Measurements from ENCODE around the gene TVP23A. TPM values are rescaled to one million over a fixed set of nuclear protein-coding genes. Genes with fewer than 3 reads are reported as not detected.
A peak's percentile ranks its signal among the peaks of the same experiment; 100 is the strongest.

Gene TVP23A
- total RNA-seq, 1 donor, result not detected

- H3K4me2 ChIP-seq (ENCODE audit: insufficient read depth, low read length), result no peak overlapping the region
- H3K36me3 ChIP-seq (ENCODE audit: insufficient read depth, low read length), result peaks cover 16% of the 10 kb centered on the region
- no peak overlapping the region for H3K4me3 ChIP-seq (ENCODE audit: insufficient read depth, low read length)
- no peak for DNase-seq (ENCODE audit: insufficient read length, low spot score, missing footprints)
- H4K20me1 ChIP-seq (ENCODE audit: insufficient read depth, low read length), result no peaks in the 10 kb centered on the region
- H3K4me1 ChIP-seq (ENCODE audit: insufficient read depth, low read length), result peaks cover 18% of the 10 kb centered on the region
- H2AFZ ChIP-seq (ENCODE audit: low read length), result no peak overlapping the region
- TF ChIP-seq, protein P1, sequence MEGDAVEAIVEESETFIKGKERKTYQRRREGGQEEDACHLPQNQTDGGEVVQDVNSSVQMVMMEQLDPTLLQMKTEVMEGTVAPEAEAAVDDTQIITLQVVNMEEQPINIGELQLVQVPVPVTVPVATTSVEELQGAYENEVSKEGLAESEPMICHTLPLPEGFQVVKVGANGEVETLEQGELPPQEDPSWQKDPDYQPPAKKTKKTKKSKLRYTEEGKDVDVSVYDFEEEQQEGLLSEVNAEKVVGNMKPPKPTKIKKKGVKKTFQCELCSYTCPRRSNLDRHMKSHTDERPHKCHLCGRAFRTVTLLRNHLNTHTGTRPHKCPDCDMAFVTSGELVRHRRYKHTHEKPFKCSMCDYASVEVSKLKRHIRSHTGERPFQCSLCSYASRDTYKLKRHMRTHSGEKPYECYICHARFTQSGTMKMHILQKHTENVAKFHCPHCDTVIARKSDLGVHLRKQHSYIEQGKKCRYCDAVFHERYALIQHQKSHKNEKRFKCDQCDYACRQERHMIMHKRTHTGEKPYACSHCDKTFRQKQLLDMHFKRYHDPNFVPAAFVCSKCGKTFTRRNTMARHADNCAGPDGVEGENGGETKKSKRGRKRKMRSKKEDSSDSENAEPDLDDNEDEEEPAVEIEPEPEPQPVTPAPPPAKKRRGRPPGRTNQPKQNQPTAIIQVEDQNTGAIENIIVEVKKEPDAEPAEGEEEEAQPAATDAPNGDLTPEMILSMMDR (IDR thresholded peaks at IDR 0.05; ENCODE audit: extremely low read depth, low read depth, low read length), result no peak
- no peaks in the 10 kb centered on the region for H3K79me2 ChIP-seq (ENCODE audit: insufficient read depth, low read length)
- no peaks in the 10 kb centered on the region for H3K27me3 ChIP-seq (ENCODE audit: insufficient read depth, low read length)
- H3K9me3 ChIP-seq (ENCODE audit: low read depth, low read length), result no peaks in the 10 kb centered on the region
- no peak overlapping the region for H3K27ac ChIP-seq (ENCODE audit: low read depth, low read length)
Measured at GRCh38 chr16:10750793-10751192, 67.8 kb downstream of the TVP23A start.

DNA sequence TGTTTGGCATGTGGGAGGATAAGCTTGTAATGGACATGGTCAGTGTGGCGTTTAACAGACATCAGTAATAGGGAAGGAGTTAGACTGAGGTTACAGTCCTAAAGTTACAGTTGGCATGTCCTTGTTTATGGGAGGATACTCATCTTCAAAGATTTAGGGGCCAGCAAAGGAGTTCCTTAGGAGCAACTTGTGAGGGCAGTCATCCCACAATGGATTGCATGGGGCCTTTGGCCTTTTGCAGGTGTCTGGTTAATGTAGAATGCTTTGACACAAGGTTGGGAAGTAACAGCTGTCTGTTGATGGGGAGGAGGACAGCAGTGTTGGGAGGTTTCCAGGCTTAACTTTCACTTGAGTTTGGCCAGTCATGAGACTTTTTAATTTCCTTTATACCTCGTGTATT is 72.8 kb downstream of the TVP23A start:
- H3K27ac ChIP-seq (ENCODE audit: low read depth, low read length), result no peak overlapping the region
- H3K4me3 ChIP-seq (ENCODE audit: insufficient read depth, low read length), result no peak overlapping the region
- no peak overlapping the region for H2AFZ ChIP-seq (ENCODE audit: low read length)
- H3K9me3 ChIP-seq (ENCODE audit: low read depth, low read length), result no peaks in the 10 kb centered on the region
- DNase-seq (ENCODE audit: insufficient read length, low spot score, missing footprints), result no peak
- H3K36me3 ChIP-seq (ENCODE audit: insufficient read depth, low read length), result peaks cover 14% of the 10 kb centered on the region
- peaks cover 20% of the 10 kb centered on the region for H3K4me1 ChIP-seq (ENCODE audit: insufficient read depth, low read length)
- no peaks in the 10 kb centered on the region for H4K20me1 ChIP-seq (ENCODE audit: insufficient read depth, low read length)
- peaks cover 2% of the 10 kb centered on the region for H3K79me2 ChIP-seq (ENCODE audit: insufficient read depth, low read length)
- H3K4me2 ChIP-seq (ENCODE audit: insufficient read depth, low read length), result no peak overlapping the region
- TF ChIP-seq, protein P1 (IDR thresholded peaks at IDR 0.05; ENCODE audit: extremely low read depth, low read depth, low read length), result no peak
- no peaks in the 10 kb centered on the region for H3K27me3 ChIP-seq (ENCODE audit: insufficient read depth, low read length)

DNA sequence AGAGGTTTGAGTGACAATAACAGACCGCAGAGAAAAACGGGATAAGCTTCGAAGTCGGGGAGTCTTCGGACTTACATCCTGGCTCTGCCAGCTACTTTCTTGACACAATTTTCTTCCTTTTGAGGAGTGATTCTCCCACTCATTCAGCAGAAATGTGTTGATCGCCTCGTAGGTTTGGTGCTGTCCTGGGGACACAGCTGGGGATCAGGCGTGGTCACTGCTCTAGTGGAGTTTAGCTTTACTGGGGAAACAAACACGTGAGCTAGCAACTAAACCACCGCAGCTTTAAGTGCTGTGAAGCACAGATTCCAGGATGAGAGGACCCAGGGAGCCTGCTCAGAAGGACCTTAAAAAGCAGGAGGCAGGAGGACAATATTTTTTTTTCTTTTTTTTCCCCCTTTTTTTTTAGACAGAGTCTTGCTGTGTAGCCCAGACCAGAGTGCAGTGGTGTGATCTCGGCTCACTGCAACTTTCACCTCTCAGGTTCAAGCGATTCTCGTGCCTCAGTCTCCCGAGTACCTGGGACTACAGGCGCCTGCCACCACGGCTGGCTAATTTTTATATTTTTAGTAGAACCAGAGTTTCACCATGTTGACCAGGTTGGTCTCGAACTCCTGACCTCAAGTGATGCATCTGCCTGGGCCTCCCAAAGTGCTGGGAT is 74.1 kb downstream of the TVP23A start:
- TF ChIP-seq, protein P1 (IDR thresholded peaks at IDR 0.05; ENCODE audit: extremely low read depth, low read depth, low read length), result no peak
- H3K27ac ChIP-seq (ENCODE audit: low read depth, low read length), result peak overlapping the region; percentile 90
- H3K4me1 ChIP-seq (ENCODE audit: insufficient read depth, low read length), result peaks cover 17% of the 10 kb centered on the region
- peak overlapping the region; percentile 97 for H2AFZ ChIP-seq (ENCODE audit: low read length)
- H3K9me3 ChIP-seq (ENCODE audit: low read depth, low read length), result no peaks in the 10 kb centered on the region
- H4K20me1 ChIP-seq (ENCODE audit: insufficient read depth, low read length), result no peaks in the 10 kb centered on the region
- peak overlapping the region; percentile 98 for H3K4me2 ChIP-seq (ENCODE audit: insufficient read depth, low read length)
- H3K36me3 ChIP-seq (ENCODE audit: insufficient read depth, low read length), result peaks cover 12% of the 10 kb centered on the region
- DNase-seq (ENCODE audit: insufficient read length, low spot score, missing footprints), result peak; percentile 69
- peak overlapping the region; percentile 76 for H3K4me3 ChIP-seq (ENCODE audit: insufficient read depth, low read length)
- no peaks in the 10 kb centered on the region for H3K27me3 ChIP-seq (ENCODE audit: insufficient read depth, low read length)
- peaks cover 2% of the 10 kb centered on the region for H3K79me2 ChIP-seq (ENCODE audit: insufficient read depth, low read length)

GRCh38 chr16:10743610-10744369 is 74.8 kb downstream of the TVP23A start, which contains the start of gene NUBP1:
NUBP1 (plus strand) TSS chr16:10743842; CDS start chr16:10743864, 22 bp downstream.
- Histone ChIP-seq H3K4me3 (ENCODE audit: insufficient read depth, low read length) (peak within 1 kb of the TSS; percentile 76), H3K27me3 (ENCODE audit: insufficient read depth, low read length) (no peaks in the 10 kb centered on the region), H3K9me3 (ENCODE audit: low read depth, low read length) (no peaks in the 10 kb centered on the region), H3K36me3 (ENCODE audit: insufficient read depth, low read length) (peaks cover 11% of the 10 kb centered on the region), H3K4me2 (ENCODE audit: insufficient read depth, low read length) (peak within 1 kb of the TSS; percentile 98), H3K79me2 (ENCODE audit: insufficient read depth, low read length) (peaks cover 2% of the 10 kb centered on the region), H2AFZ (ENCODE audit: low read length) (peak within 1 kb of the TSS; percentile 97), H3K4me1 (ENCODE audit: insufficient read depth, low read length) (peaks cover 11% of the 10 kb centered on the region), H3K27ac (ENCODE audit: low read depth, low read length) (peak within 1 kb of the TSS; percentile 90), H4K20me1 (ENCODE audit: insufficient read depth, low read length) (no peaks in the 10 kb centered on the region)
- DNase-seq (ENCODE audit: insufficient read length, low spot score, missing footprints), result peak; percentile 94
- TF ChIP-seq, protein P1 (IDR thresholded peaks at IDR 0.05; ENCODE audit: extremely low read depth, low read depth, low read length), result no peak

All from osteoblast (primary cell).